SK-N-SH (cell line): ENCODE measurements around the gene KRTAP4-4. TPM values are rescaled to one million over a fixed set of nuclear protein-coding genes. Genes with fewer than 3 reads are reported as not detected.

Experiments used
- CTCF ChIA-PET: fragments of 300-600, 350-600 bp; formaldehyde crosslinking; extraction: SDS; loops from one replicate; lab custom pipeline; 2021; lab: Yijun Ruan, JAX
- POLR2A ChIA-PET: fragments of 350-600 bp; sonication (Branson Sonifier 250); formaldehyde crosslinking; extraction: SDS; loops from one replicate; lab custom pipeline; 2020; ENCODE audit warnings: antibody characterized with exemption, inconsistent platforms; lab: Yijun Ruan, JAX
- DNase-seq: peaks from one replicate; pipeline ENCODE4 v3.0.0; 2012
- H2AFZ ChIP-seq: fragments of 200-600 bp; sonication (generic); 2 replicates; pipeline ENCODE4 v1.8.1; 2016; ENCODE audit warnings: antibody characterized with exemption, mild to moderate bottlenecking, low read depth
- H3F3A ChIP-seq: fragments of 200-600 bp; sonication (generic); replicated peaks from 2 replicates; pipeline ENCODE3; 2016; ENCODE audit warnings: antibody characterized with exemption, mild to moderate bottlenecking; ENCODE audit not compliant: insufficient read depth
- H3K27ac ChIP-seq, 2 experiments: fragments of 200-500 bp in 1 of 2; fragments of 200-600 bp in 1 of 2; sonication (Bioruptor generic) in 1 of 2; sonication (generic), shearing (Covaris generic) in 1 of 2; 2 replicates each; pipeline versions ENCODE4 v1.5.1 to v1.6.1; 2014 to 2016; ENCODE audit warnings: low read depth in 2 of 2, inconsistent platforms in 1 of 2, low read length in 1 of 2, mild to moderate bottlenecking in 1 of 2, mixed read lengths in 1 of 2
- H3K27me3 ChIP-seq: fragments of 200-600 bp; sonication (generic), shearing (Covaris generic); 2 replicates; pipeline ENCODE4 v1.6.1; 2016; ENCODE audit warnings: mixed run types; ENCODE audit not compliant: insufficient read depth
- H3K36me3 ChIP-seq, 2 experiments: fragments of 200-500 bp in 1 of 2; fragments of 200-600 bp in 1 of 2; sonication (Bioruptor generic) in 1 of 2; sonication (generic) in 1 of 2; replicated peaks in 1 of 2; 2 replicates each; pipeline versions ENCODE3 to v1.5.1; 2014 to 2016; ENCODE audit warnings: low read length in 1 of 2, mild to moderate bottlenecking in 1 of 2; ENCODE audit not compliant: insufficient read depth in 2 of 2, control insufficient read depth in 1 of 2
- H3K4me1 ChIP-seq, 2 experiments: fragments of 200-500 bp in 1 of 2; fragments of 200-600 bp in 1 of 2; sonication (Bioruptor generic) in 1 of 2; sonication (generic), shearing (Covaris generic) in 1 of 2; 2 replicates each; pipeline versions ENCODE4 v1.5.1 to v1.6.1; 2014 to 2016; ENCODE audit warnings: low read depth in 1 of 2, low read length in 1 of 2, mixed run types in 1 of 2; ENCODE audit not compliant: insufficient read depth in 2 of 2, control insufficient read depth in 1 of 2
- H3K4me2 ChIP-seq: fragments of 200-600 bp; sonication (generic), shearing (Covaris generic); 2 replicates; pipeline ENCODE4 v1.6.1; 2017; ENCODE audit warnings: mixed run types
- H3K4me3 ChIP-seq, 2 experiments: fragments of 200-500 bp in 1 of 2; fragments of 200-600 bp in 1 of 2; sonication (Bioruptor generic) in 1 of 2; sonication (generic), shearing (Covaris generic) in 1 of 2; 2 replicates each; pipeline versions ENCODE4 v1.5.1 to v1.8.1; 2014 to 2016; ENCODE audit warnings: low read depth in 2 of 2, inconsistent platforms in 1 of 2, low read length in 1 of 2, mild to moderate bottlenecking in 1 of 2, mixed read lengths in 1 of 2, moderate library complexity in 1 of 2
- H3K79me2 ChIP-seq: fragments of 200-600 bp; sonication (generic); 2 replicates; pipeline ENCODE4 v1.8.1; 2017; ENCODE audit warnings: mild to moderate bottlenecking; ENCODE audit not compliant: insufficient read depth
- H3K9ac ChIP-seq: fragments of 200-600 bp; sonication (generic); 2 replicates; pipeline ENCODE4 v1.6.1; 2017; ENCODE audit warnings: mixed run types
- H3K9me2 ChIP-seq: fragments of 200-600 bp; sonication (generic); 2 replicates; pipeline ENCODE4 v1.6.1; 2017; ENCODE audit warnings: mixed run types
- H3K9me3 ChIP-seq: fragments of 200-600 bp; sonication (generic); 2 replicates; pipeline ENCODE4 v1.6.1; 2017; ENCODE audit warnings: mixed run types, mild to moderate bottlenecking, moderate library complexity
- H4K20me1 ChIP-seq: fragments of 200-600 bp; sonication (generic); 2 replicates; pipeline ENCODE4 v1.6.1; 2017; ENCODE audit warnings: mild to moderate bottlenecking, mixed run types; ENCODE audit not compliant: insufficient read depth
- CHD2 ChIP-seq: fragments of 150-350 bp; IDR thresholded peaks from 2 replicates; pipeline ENCODE4 v1.6.1; 2018; ENCODE audit warnings: low read length; ENCODE audit not compliant: partially characterized antibody
- EP300 ChIP-seq, 2 experiments: IDR thresholded peaks; 2 replicates each; pipeline versions ENCODE4 v1.4.0 to v1.6.1; 2012; ENCODE audit warnings: borderline replicate concordance in 1 of 2, low read depth in 1 of 2, low read length in 1 of 2
- FOSL2 ChIP-seq: IDR thresholded peaks from 2 replicates; pipeline ENCODE4 v1.4.0; 2012; ENCODE audit warnings: low read depth, mild to moderate bottlenecking, moderate library complexity, borderline replicate concordance
- FOXJ3 ChIP-seq: sonication (generic); formaldehyde crosslinking; IDR thresholded peaks from 2 replicates; pipeline ENCODE4 v1.5.1; 2020; ENCODE audit warnings: mild to moderate bottlenecking, missing genetic modification reagents
- GABPA ChIP-seq: IDR thresholded peaks from 2 replicates; pipeline ENCODE4 v1.4.0; 2012; ENCODE audit warnings: low read depth, mild to moderate bottlenecking
- GATA2 ChIP-seq: sonication (generic); formaldehyde crosslinking; IDR thresholded peaks from 2 replicates; pipeline ENCODE4 v1.5.0; 2020; ENCODE audit warnings: mild to moderate bottlenecking, missing genetic modification reagents
- IRF3 ChIP-seq: fragments of 150-350 bp; IDR thresholded peaks from 2 replicates; pipeline ENCODE4 v1.6.1; 2016; ENCODE audit warnings: mild to moderate bottlenecking, low read depth, low read length
- JUND ChIP-seq: IDR thresholded peaks from 2 replicates; pipeline ENCODE4 v1.4.0; 2012
- MAX ChIP-seq: IDR thresholded peaks from 2 replicates; pipeline ENCODE4 v1.4.0; 2012; ENCODE audit warnings: low read depth
- MEF2A ChIP-seq: IDR thresholded peaks from 2 replicates; pipeline ENCODE4 v1.4.0; 2012; ENCODE audit warnings: low read depth, borderline replicate concordance
- NFIC ChIP-seq: IDR thresholded peaks from 2 replicates; pipeline ENCODE4 v1.4.0; 2012; ENCODE audit warnings: borderline replicate concordance
- NRF1 ChIP-seq: IDR thresholded peaks from 2 replicates; pipeline ENCODE4 v1.6.1; 2012; ENCODE audit warnings: low read depth, mild to moderate bottlenecking, low read length
- PBX3 ChIP-seq: IDR thresholded peaks from 2 replicates; pipeline ENCODE4; 2012
- POLR2AphosphoS5 ChIP-seq: IDR thresholded peaks from 2 replicates; pipeline ENCODE4 v1.6.1; 2012; ENCODE audit warnings: low read depth, low read length
- RAD21 ChIP-seq: IDR thresholded peaks from 2 replicates; pipeline ENCODE4 v1.6.1; 2012; ENCODE audit warnings: mild to moderate bottlenecking, low read length
- RCOR1 ChIP-seq: fragments of 150-350 bp; IDR thresholded peaks from 2 replicates; pipeline ENCODE4 v1.6.1; 2017; ENCODE audit warnings: antibody characterized with exemption, low read length
- RXRA ChIP-seq: IDR thresholded peaks from 2 replicates; pipeline ENCODE4 v1.4.0; 2012; ENCODE audit warnings: low read depth, mild to moderate bottlenecking, borderline replicate concordance
- SIN3A ChIP-seq: IDR thresholded peaks from 2 replicates; pipeline ENCODE4 v1.6.1; 2012; ENCODE audit warnings: low read depth, mild to moderate bottlenecking, low read length, moderate library complexity, borderline replicate concordance
- SMC3 ChIP-seq: IDR thresholded peaks from 2 replicates; pipeline ENCODE4 v1.6.1; 2012; ENCODE audit warnings: low read depth, low read length, improper control_type of control experiment
- TAF1 ChIP-seq: IDR thresholded peaks from 2 replicates; pipeline ENCODE4 v1.6.1; 2012; ENCODE audit warnings: low read depth, mild to moderate bottlenecking, low read length, moderate library complexity, borderline replicate concordance
- TCF12 ChIP-seq: IDR thresholded peaks from 2 replicates; pipeline ENCODE4 v1.4.0; 2012
- TEAD4 ChIP-seq: IDR thresholded peaks from 2 replicates; pipeline ENCODE4 v1.4.0; 2012; ENCODE audit warnings: mild to moderate bottlenecking, borderline replicate concordance; ENCODE audit not compliant: insufficient read depth
- YY1 ChIP-seq: IDR thresholded peaks from 2 replicates; pipeline ENCODE4 v1.4.0; 2012; ENCODE audit warnings: low read depth, mild to moderate bottlenecking
- WGBS: methylation state at CpG from one replicate; pipeline ENCODE4 v1.1.6; 2017; ENCODE audit warnings: low lambda C conversion rate; 5-methylcytosine and 5-hydroxymethylcytosine counted together
- polyA plus RNA-seq, 3 experiments: library from polyadenylated mRNA; depleted of rRNA; stranded (reverse); fragments of >200 nt; gene quantifications; 2 replicates each; pipeline ENCODE4 v1.2.3, GENCODE V29; 2012

Gene KRTAP4-4
- polyA plus RNA-seq, 1 of the 3 experiments (the other 2 are of a cell fraction) = not detected

GRCh38 chr17:41144846-41145245 is 15.7 kb downstream of the KRTAP4-4 start:
- H2AFZ ChIP-seq = no peak overlapping the region
- 0 out of 2 replicates have a peak, but pooled peaks cover 5% of the 10 kb centered on the region for H3K9me3 ChIP-seq
- no peaks in the 10 kb centered on the region for H3K36me3 ChIP-seq
- H4K20me1 ChIP-seq = no peaks in the 10 kb centered on the region
- ChIA-PET CTCF (no interaction called here), POLR2A (no interaction called here)
- no peak for DNase-seq
- WGBS = 9% methylated on average over 1 of the region's 1 CpG
- no peak overlapping the region for H3K4me3 ChIP-seq
- H3K9me2 ChIP-seq = no peaks in the 10 kb centered on the region
- TF ChIP-seq GABPA (no peak), FOSL2 (no peak), FOXJ3 (CRISPR knock-in tag) (no peak), SMC3 (no peak), SIN3A (no peak), NFIC (no peak), POLR2AphosphoS5 (no peak), GATA2 (CRISPR knock-in tag) (no peak), CHD2 (no peak), RAD21 (no peak), IRF3 (no peak), MEF2A (no peak), RCOR1 (no peak), PBX3 (no peak)
- H3K9ac ChIP-seq = no peak overlapping the region
- no peaks in the 10 kb centered on the region for H3K79me2 ChIP-seq
- H3K27me3 ChIP-seq = 0 out of 2 replicates have a peak, but pooled peaks cover 1% of the 10 kb centered on the region
- H3K27ac ChIP-seq = no peak overlapping the region
- H3K4me2 ChIP-seq = no peak overlapping the region
- no peaks in the 10 kb centered on the region for H3F3A ChIP-seq
- no peaks in the 10 kb centered on the region for H3K4me1 ChIP-seq

DNA sequence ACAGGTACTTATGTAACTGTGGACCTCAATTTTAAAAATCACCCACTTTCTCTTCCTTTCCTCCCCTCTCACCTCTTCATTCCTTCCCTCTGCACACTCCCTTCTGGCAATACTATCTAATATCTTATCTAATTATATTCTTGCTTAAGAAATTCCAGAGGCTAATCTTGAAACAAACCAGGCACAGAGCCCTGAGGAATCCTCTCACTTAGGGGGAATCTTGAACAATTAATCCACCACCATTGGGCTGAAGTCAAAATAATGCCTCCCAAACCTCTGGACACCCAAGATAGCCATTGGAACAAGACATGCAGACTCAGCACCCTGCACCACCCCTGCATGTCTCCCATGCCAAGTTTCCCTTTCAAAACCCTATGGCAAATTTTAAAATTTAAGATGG is 19.2 kb downstream of the KRTAP4-4 start:
- POLR2A ChIA-PET = no interaction called here
- no peak for DNase-seq

More for the DNA sequence above, 19.2 kb downstream of the KRTAP4-4 start:
- Histone ChIP-seq H3K4me2 (no peak overlapping the region), H2AFZ (no peak overlapping the region), H3F3A (no peaks in the 10 kb centered on the region), H3K27ac (no peak overlapping the region), H4K20me1 (no peaks in the 10 kb centered on the region), H3K9ac (no peak overlapping the region), H3K36me3 (no peaks in the 10 kb centered on the region), H3K79me2 (no peaks in the 10 kb centered on the region), H3K4me3 (no peak overlapping the region)
- TF ChIP-seq TAF1 (no peak), SIN3A (no peak), MAX (no peak), SMC3 (no peak), NRF1 (no peak), TEAD4 (no peak), POLR2AphosphoS5 (no peak), FOXJ3 (CRISPR knock-in tag) (no peak), JUND (no peak), GABPA (no peak), RXRA (no peak), YY1 (no peak), TCF12 (no peak), EP300 (IDR thresholded peaks at IDR 0.05; ENCODE audit: borderline replicate concordance in 1 of 2, low read depth in 1 of 2, low read length in 1 of 2) (no peak)
- TF ChIP-seq, all 33 proteins: peak for 0
- no peaks in the 10 kb centered on the region for H3K27me3 ChIP-seq
- CTCF ChIA-PET = no interaction called here
- H3K9me3 ChIP-seq = 0 out of 2 replicates have a peak, but pooled peaks cover 5% of the 10 kb centered on the region
- H3K9me2 ChIP-seq = no peaks in the 10 kb centered on the region
- H3K4me1 ChIP-seq = no peaks in the 10 kb centered on the region
